ENCODE results near the gene CDCA3. TPM values are rescaled to one million over a fixed set of nuclear protein-coding genes. Genes with fewer than 3 reads are reported as not detected.

The CDCA3 gene
- total RNA-seq, 4 donors from 2014 or later, result 1.1 to 5.9 (median 1.4) TPM

GRCh38 chr12:6821591-6822425, 29.3 kb downstream of the CDCA3 start, which contains the start of gene GPR162:
Gene GPR162 (plus strand): TSS chr12:6821821. CDS start chr12:6823899, 2,078 bp downstream.
- 0% methylated on average over 8 of the region's 28 CpGs; no CpG with 5 or more reads in 1 of the 2 donors for WGBS, 2 donors (ENCODE audit: low coverage in 1 of 2)
- Histone ChIP-seq H3K27me3 (peaks cover 31% of the 10 kb centered on the region), H3K4me1 (peaks cover 0 to 51% (median 26%) of the 10 kb centered on the region in 3 donors), H3K4me3 (peak within 1 kb of the TSS; percentile 35 to 56), H3K36me3 (no peaks in the 10 kb centered on the region), H3K27ac (peak within 1 kb of the TSS in 3 of 4 donors; percentile 63 to 72 (median 64)), H3K9me3 (no peaks in the 10 kb centered on the region)
- peak; percentile 69 for ATAC-seq
- no peak for TF ChIP-seq POLR2A (IDR thresholded peaks at IDR 0.05)
- no peak for TF ChIP-seq EP300 (IDR thresholded peaks at IDR 0.05)
- TF ChIP-seq POLR2AphosphoS5 (IDR thresholded peaks at IDR 0.05), result no peak

- peaks cover 31% of the 10 kb centered on the region for H3K27me3 ChIP-seq
These were observed 30.9 kb downstream of the CDCA3 start for GRCh38 chr12:6820166-6820565.

GRCh38 chr12:6819106-6820030, 31.7 kb downstream of the CDCA3 start:
- H3K27ac ChIP-seq, result no peak overlapping the region
- TF ChIP-seq CTCF (IDR thresholded peaks at IDR 0.05), result no peak
- no peak for TF ChIP-seq POLR2AphosphoS5 (IDR thresholded peaks at IDR 0.05)
- no peak for TF ChIP-seq EP300 (IDR thresholded peaks at IDR 0.05)
- TF ChIP-seq POLR2A (IDR thresholded peaks at IDR 0.05), result no peak
- H3K4me1 ChIP-seq, result peaks cover 0 to 30% (median 14%) of the 10 kb centered on the region in 3 donors
- 85 to 89% methylated on average over 3 to 12 of the region's 13 CpGs for WGBS, 2 donors (ENCODE audit: low coverage in 1 of 2)
- H3K36me3 ChIP-seq, result no peaks in the 10 kb centered on the region
- no peaks in the 10 kb centered on the region for H3K9me3 ChIP-seq
- no peak overlapping the region for H3K4me3 ChIP-seq
- peaks cover 24% of the 10 kb centered on the region for H3K27me3 ChIP-seq
- no peak for ATAC-seq

More at GRCh38 chr12:6820166-6820565, 30.9 kb downstream of the CDCA3 start:
- no peaks in the 10 kb centered on the region for H3K36me3 ChIP-seq
- WGBS, 2 donors (ENCODE audit: low coverage in 1 of 2), result 86 to 87% methylated on average over 2 to 4 of the region's 5 CpGs
- H3K27ac ChIP-seq, result no peak overlapping the region
- no peak overlapping the region for H3K4me3 ChIP-seq
- H3K4me1 ChIP-seq, result peaks cover 0 to 35% (median 17%) of the 10 kb centered on the region in 3 donors
- H3K9me3 ChIP-seq, result no peaks in the 10 kb centered on the region
- TF ChIP-seq EP300 (IDR thresholded peaks at IDR 0.05) (no peak), POLR2AphosphoS5 (IDR thresholded peaks at IDR 0.05) (no peak), POLR2A (IDR thresholded peaks at IDR 0.05) (no peak), CTCF (IDR thresholded peaks at IDR 0.05) (no peak)
- no peak for ATAC-seq

- Histone ChIP-seq H3K36me3 (no peaks in the 10 kb centered on the region), H3K9me3 (no peaks in the 10 kb centered on the region), H3K4me3 (no peak overlapping the region), H3K27ac (no peak overlapping the region), H3K4me1 (peaks cover 0 to 30% (median 14%) of the 10 kb centered on the region in 3 donors), H3K27me3 (peaks cover 16% of the 10 kb centered on the region)
- no peak for ATAC-seq
- no peak for TF ChIP-seq CTCF (IDR thresholded peaks at IDR 0.05)
- no peak for TF ChIP-seq EP300 (IDR thresholded peaks at IDR 0.05)
- TF ChIP-seq POLR2AphosphoS5 (IDR thresholded peaks at IDR 0.05), result no peak
- TF ChIP-seq POLR2A (IDR thresholded peaks at IDR 0.05), result no peak
- WGBS, 2 donors (ENCODE audit: low coverage in 1 of 2), result 80% methylated on average over 2 of the region's 5 CpGs; no CpG with 5 or more reads in 1 of the 2 donors
These were observed 32.4 kb downstream of the CDCA3 start for GRCh38 chr12:6818645-6819044.

GRCh38 chr12:6818222-6818621, 32.9 kb downstream of the CDCA3 start:
- H3K4me3 ChIP-seq, result no peak overlapping the region
- H3K4me1 ChIP-seq, result peaks cover 0 to 26% (median 14%) of the 10 kb centered on the region in 3 donors
- no peak overlapping the region for H3K27ac ChIP-seq
- H3K36me3 ChIP-seq, result no peaks in the 10 kb centered on the region
- no peaks in the 10 kb centered on the region for H3K9me3 ChIP-seq
- 40 to 75% methylated on average over 2 to 3 of the region's 10 CpGs for WGBS, 2 donors (ENCODE audit: low coverage in 1 of 2)
- TF ChIP-seq POLR2A (IDR thresholded peaks at IDR 0.05) (no peak), EP300 (IDR thresholded peaks at IDR 0.05) (no peak), CTCF (IDR thresholded peaks at IDR 0.05) (no peak), POLR2AphosphoS5 (IDR thresholded peaks at IDR 0.05) (no peak)
- ATAC-seq, result no peak
- H3K27me3 ChIP-seq, result peaks cover 12% of the 10 kb centered on the region

Measured in gastroesophageal sphincter (tissue), 4 donors.